ENCODE data around the gene CCR8.
"Not testable (repeated sequence)": the region's sequence is repeated elsewhere in the genome, so short reads cannot be mapped to it uniquely, and the experiment has no call there.

The CCR8 gene

GRCh38 chr3:39315420-39315819 lies 14.1 kb upstream of the CCR8 start:
- no peak for DNase-seq (ENCODE audit: low spot score)

DNA sequence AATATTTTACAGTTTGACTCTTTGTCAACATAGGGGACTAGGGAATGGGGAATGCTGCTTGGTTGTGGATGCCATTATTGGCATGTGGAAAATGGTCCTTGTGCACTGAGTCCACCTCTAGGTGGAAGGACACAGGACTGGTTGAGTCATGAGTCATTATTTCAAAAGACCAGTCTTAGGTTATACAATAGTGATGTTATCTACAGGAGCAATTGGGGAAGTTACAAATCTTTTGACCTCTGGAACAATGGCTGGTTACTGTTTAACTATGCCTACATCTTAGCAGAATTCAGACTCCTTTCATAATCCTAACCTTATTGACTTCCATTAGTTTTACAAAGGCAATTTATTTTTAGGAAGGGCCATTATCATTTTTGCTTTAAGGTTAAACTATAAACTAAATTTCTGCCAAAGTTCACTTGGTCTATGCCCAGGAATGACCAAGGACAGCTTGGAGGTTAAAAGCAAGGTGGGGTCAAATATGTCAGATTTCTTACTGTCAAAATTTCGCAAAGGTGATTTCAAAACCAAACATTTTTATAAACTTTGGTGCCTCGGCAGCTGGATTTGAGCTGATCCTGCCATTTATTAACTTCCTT lies 11.8 kb upstream of the CCR8 start:
- no peak for DNase-seq (ENCODE audit: low spot score)

GRCh38 chr3:39318301-39318700 lies 11.2 kb upstream of the CCR8 start:
- no peak for DNase-seq (ENCODE audit: low spot score)

DNA sequence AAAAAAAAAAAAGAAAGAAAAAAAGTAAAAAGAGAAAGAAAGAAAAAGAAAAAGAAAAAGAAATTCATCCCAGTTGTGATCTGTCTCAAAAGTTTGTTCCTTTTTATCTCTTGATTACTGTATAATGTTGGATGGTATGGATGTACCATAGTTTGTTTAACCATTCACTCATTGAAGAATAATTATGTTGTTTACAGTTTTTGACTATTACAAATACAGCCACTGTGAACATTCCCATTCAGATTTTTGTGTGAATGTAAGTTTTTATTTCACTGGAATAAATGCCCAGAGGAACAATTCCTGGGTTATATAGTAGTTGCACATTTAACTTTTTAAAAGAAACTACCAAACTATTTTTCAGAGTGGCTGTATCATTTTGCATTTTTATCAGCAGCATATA lies 10.3 kb upstream of the CCR8 start:
- DNase-seq (ENCODE audit: low spot score), result no peak

GRCh38 chr3:39321574-39321983 lies 7.9 kb upstream of the CCR8 start:
- DNase-seq (ENCODE audit: low spot score), result not testable (repeated sequence)

DNA sequence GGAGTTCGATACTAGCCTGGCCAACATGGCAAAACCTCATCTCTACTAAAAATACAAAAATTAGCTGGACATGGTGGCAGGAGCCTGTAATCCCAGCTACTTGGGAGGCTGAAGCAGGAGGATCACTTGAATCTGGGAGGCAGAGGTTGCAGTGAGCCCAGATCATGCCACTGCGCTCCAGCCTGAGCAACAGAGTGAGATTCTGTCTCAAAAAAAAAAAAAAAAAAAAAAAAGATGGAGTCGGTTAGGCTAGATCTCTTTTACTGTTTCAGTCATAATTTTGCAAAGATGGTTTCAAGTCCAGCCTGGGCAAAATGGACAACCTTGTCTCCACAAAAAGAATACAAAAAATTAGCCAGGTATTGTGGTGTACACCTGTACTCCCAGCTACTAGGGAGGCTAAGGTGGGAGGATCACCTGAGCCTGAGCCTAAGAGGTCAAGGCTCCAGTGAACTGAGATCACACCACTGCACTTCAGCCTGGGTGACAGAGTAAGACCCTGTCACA lies 7.2 kb upstream of the CCR8 start:
- DNase-seq (ENCODE audit: low spot score), result not testable (repeated sequence)

- DNase-seq (ENCODE audit: low spot score), result no peak
These were observed 6.6 kb upstream of the CCR8 start for GRCh38 chr3:39322936-39323335.

GRCh38 chr3:39323494-39323893 lies 6.0 kb upstream of the CCR8 start:
- no peak for DNase-seq (ENCODE audit: low spot score)

GRCh38 chr3:39325236-39325635 lies 4.3 kb upstream of the CCR8 start:
- no peak for DNase-seq (ENCODE audit: low spot score)

GRCh38 chr3:39327053-39327745 lies 2.3 kb upstream of the CCR8 start:
- no peak for DNase-seq (ENCODE audit: low spot score)

- no peak for DNase-seq (ENCODE audit: low spot score)
These were observed 1.7 kb upstream of the CCR8 start for GRCh38 chr3:39327746-39328349.

GRCh38 chr3:39330824-39331223 lies 1.3 kb downstream of the CCR8 start:
- DNase-seq (ENCODE audit: low spot score), result no peak

GRCh38 chr3:39332525-39332924 lies 3.0 kb downstream of the CCR8 start:
- no peak for DNase-seq (ENCODE audit: low spot score)

DNA sequence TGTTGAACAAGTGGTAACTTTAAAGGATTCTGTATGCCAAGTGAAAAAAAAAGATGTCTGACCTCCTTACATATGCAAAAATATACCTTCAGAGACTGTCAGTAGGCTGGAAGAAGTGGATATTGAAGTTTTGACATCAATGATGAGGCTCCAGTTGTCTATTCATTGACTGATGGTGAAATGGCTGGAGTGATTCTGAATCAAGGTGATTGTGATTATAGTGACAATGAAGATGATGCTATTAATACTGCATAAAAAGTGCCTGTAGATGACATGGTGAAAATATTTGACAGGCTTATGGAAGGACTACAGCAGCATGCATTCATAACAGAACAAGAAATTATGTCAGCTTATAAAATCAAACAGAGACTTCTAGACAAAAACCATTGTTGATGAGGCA lies 4.1 kb downstream of the CCR8 start:
- no peak for DNase-seq (ENCODE audit: low spot score)

DNA sequence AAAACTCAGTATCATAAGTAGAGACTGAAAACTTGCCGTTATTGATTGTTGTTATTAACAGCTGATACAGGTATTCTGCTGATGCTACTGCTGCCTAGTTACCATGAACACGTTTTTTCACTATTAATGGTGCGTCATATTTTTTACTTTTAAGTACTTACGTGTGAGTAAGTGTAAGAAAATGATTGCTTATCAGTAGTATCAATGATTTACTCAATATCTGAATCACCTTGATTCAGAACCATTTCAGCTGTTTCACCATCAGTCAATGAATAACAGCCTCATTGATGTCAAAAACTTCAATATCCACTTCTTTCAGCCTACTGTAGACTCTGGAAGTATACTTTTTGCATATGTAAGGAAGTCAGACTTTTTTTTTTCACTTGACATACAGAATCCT lies 4.7 kb downstream of the CCR8 start:
- no peak for DNase-seq (ENCODE audit: low spot score)

DNA sequence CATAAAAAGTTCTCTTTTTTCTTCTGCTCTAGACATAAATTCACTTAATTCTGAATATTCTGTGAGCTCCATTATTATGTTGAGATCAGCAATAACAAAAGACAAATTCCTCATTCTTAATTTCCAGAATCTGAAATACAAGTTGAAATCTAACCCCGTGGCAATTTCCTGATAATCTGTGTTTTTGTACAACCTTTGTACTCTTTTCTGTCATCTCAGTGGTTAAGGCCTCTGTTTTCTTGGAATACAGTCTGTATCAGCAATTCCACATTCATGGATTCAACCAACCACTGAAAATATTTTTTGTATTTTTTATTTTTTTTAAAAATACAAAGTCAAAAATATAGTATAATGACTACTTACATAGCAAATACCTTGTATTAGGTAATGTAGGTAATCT lies 8.7 kb downstream of the CCR8 start:
- no peak for DNase-seq (ENCODE audit: low spot score)

- no peak for DNase-seq (ENCODE audit: low spot score)
These were observed 9.6 kb downstream of the CCR8 start for GRCh38 chr3:39339086-39339485.

GRCh38 chr3:39343076-39343717 lies 13.7 kb downstream of the CCR8 start:
- no peak for DNase-seq (ENCODE audit: low spot score)

DNA sequence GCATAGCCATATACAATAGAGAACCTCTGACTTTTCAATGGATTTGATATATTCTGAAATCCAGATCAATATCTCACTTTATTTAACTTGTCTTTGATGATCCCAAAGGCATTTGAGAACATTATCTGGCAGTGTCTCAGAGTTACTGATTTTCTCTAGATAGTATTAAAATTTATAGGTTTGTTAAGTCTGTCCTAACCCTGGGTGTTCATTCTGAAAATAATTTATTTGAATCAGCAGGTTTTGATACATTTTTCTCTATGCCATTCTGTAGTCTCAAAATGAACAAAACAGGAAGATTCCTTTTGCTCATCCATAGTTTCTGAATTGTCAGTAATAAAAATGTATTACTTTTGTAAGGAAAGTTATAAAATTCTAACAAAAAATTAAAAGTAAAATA lies 14.3 kb downstream of the CCR8 start:
- no peak for DNase-seq (ENCODE audit: low spot score)

- no peak for DNase-seq (ENCODE audit: low spot score)
These were observed 15.3 kb downstream of the CCR8 start for GRCh38 chr3:39344746-39345344.

GRCh38 chr3:39346785-39347585 lies 17.5 kb downstream of the CCR8 start:
- DNase-seq (ENCODE audit: low spot score), result no peak

DNA sequence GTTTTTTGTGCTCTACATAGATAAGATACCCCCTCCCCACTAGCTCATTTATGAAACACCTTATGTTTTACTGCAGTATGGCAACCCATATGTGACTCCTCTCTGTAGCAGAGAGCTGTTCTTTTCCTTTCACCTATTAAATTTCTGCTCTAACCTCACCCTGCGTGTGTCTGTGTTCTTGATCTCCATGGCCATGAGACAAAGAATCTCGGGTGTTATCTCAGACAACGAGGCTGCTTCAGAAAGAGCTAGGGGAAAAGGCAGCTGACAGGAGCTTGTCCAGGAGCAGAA lies 18.0 kb downstream of the CCR8 start:
- DNase-seq (ENCODE audit: low spot score), result no peak
